Endothelial cell of umbilical vein (primary cell): Measurements from ENCODE around the gene FBXW9. TPM values are rescaled to one million over a fixed set of nuclear protein-coding genes. Genes with fewer than 3 reads are reported as not detected.

Experiments
- BruUV-seq: library from RNA; stranded (reverse); fragments of 400-500 nt; replicated peaks from 2 replicates; lab custom pipeline; 2021; lab: Mats Ljungman, UMichigan
- CTCF ChIA-PET: fragments of 300-600, 350-600 bp; sonication (Branson Sonifier 250); formaldehyde crosslinking; loops from one replicate; lab custom pipeline; 2021; ENCODE audit warnings: antibody characterized with exemption, inconsistent platforms; lab: Charles Lee
- POLR2A ChIA-PET: fragments of 300-600, 350-600 bp; sonication (Branson Sonifier 250); formaldehyde crosslinking; loops from one replicate; lab custom pipeline; 2021; ENCODE audit warnings: antibody characterized with exemption, inconsistent platforms; lab: Charles Lee
- DNase-seq: peaks from one replicate; pipeline ENCODE4 v3.0.0-alpha.2; 2011; ENCODE audit warnings: low read depth, low spot score
- FAIRE-seq: peaks from 2 replicates; lab custom pipeline; 2011; peaks lifted over from hg19 to GRCh38; lab: Jason Lieb, UNC
- H2AFZ ChIP-seq: 2 replicates; pipeline ENCODE4 v1.6.0; 2012; ENCODE audit warnings: low read depth, low read length, control low read depth, inconsistent platforms
- H3K27ac ChIP-seq: 2 replicates; pipeline ENCODE4 v1.5.1; 2011; ENCODE audit warnings: low read depth, mild to moderate bottlenecking, control low read depth, low read length, moderate library complexity; ENCODE audit not compliant: insufficient read depth
- H3K27me3 ChIP-seq, 2 experiments: 2 replicates each; pipeline versions ENCODE4 v1.6.0 to v1.6.1; 2011; ENCODE audit warnings: low read length in 2 of 2, mixed read lengths in 1 of 2; ENCODE audit not compliant: control insufficient read depth in 2 of 2, insufficient read depth in 2 of 2
- H3K36me3 ChIP-seq, 2 experiments: 2 replicates in 1 of 2; 3 replicates in 1 of 2; pipeline ENCODE4 v1.5.1; 2011; ENCODE audit warnings: low read length in 2 of 2, mild to moderate bottlenecking in 1 of 2, moderate library complexity in 1 of 2; ENCODE audit not compliant: control insufficient read depth in 2 of 2, insufficient read depth in 2 of 2; ENCODE audit errors: extremely low read depth in 1 of 2
- H3K4me1 ChIP-seq: 3 replicates; pipeline ENCODE4 v1.5.1; 2011; ENCODE audit warnings: mild to moderate bottlenecking, low read length; ENCODE audit not compliant: control insufficient read depth, insufficient read depth; ENCODE audit errors: extremely low read depth
- H3K4me2 ChIP-seq: 2 replicates; pipeline ENCODE4 v1.6.1; 2011; ENCODE audit warnings: low read length, control low read depth, mixed read lengths; ENCODE audit not compliant: insufficient read depth
- H3K4me3 ChIP-seq, 3 experiments: fragments of 200-600 bp in 1 of 3; sonication (generic), shearing (Covaris generic) in 1 of 3; replicated peaks in 1 of 3; 2 replicates each; pipeline ENCODE4 v1.5.1; 2011 to 2016; ENCODE audit warnings: control low read depth in 3 of 3, low read length in 3 of 3, mild to moderate bottlenecking in 2 of 3, inconsistent platforms in 1 of 3, low read depth in 1 of 3, moderate library complexity in 1 of 3; ENCODE audit not compliant: insufficient read depth in 1 of 3
- H3K79me2 ChIP-seq: 2 replicates; pipeline ENCODE4 v1.6.0; 2012; ENCODE audit warnings: low read length, inconsistent platforms; ENCODE audit not compliant: control insufficient read depth, insufficient read depth
- H3K9ac ChIP-seq: replicated peaks from 2 replicates; pipeline ENCODE3; 2011; ENCODE audit warnings: low read length, control low read depth; ENCODE audit not compliant: insufficient read depth; ENCODE audit errors: extremely low read depth
- H3K9me1 ChIP-seq: replicated peaks from 3 replicates; pipeline ENCODE4 v1.6.0; 2011; ENCODE audit warnings: mild to moderate bottlenecking, low read length; ENCODE audit not compliant: control insufficient read depth, insufficient read depth; ENCODE audit errors: extremely low read depth
- H3K9me3 ChIP-seq: replicated peaks from 2 replicates; pipeline ENCODE4 v1.5.1; 2012; ENCODE audit warnings: low read length, inconsistent platforms; ENCODE audit not compliant: control insufficient read depth, insufficient read depth
- H4K20me1 ChIP-seq: replicated peaks from 2 replicates; pipeline ENCODE3; 2011; ENCODE audit warnings: mild to moderate bottlenecking, low read length; ENCODE audit not compliant: control insufficient read depth, insufficient read depth; ENCODE audit errors: extremely low read depth
- EZH2 ChIP-seq: IDR thresholded peaks from 2 replicates; pipeline ENCODE4 v1.6.1; 2012; ENCODE audit warnings: borderline replicate concordance, low read depth, mild to moderate bottlenecking, moderate library complexity, low read length, inconsistent platforms; ENCODE audit not compliant: severe bottlenecking
- FOS ChIP-seq: IDR thresholded peaks from 2 replicates; pipeline ENCODE4 v1.6.1; 2011; ENCODE audit warnings: mild to moderate bottlenecking, low read length, moderate library complexity, borderline replicate concordance; ENCODE audit not compliant: insufficient read depth
- GATA2 ChIP-seq: IDR thresholded peaks from 2 replicates; pipeline ENCODE4 v1.7.0; 2011; ENCODE audit warnings: low read depth, mild to moderate bottlenecking, moderate library complexity, mixed read lengths, low read length; ENCODE audit not compliant: insufficient read length, insufficient read depth
- JUN ChIP-seq: IDR thresholded peaks from 2 replicates; pipeline ENCODE4 v1.6.1; 2011; ENCODE audit warnings: borderline replicate concordance, low read depth; ENCODE audit not compliant: insufficient read length, insufficient read depth
- MYC ChIP-seq: IDR thresholded peaks from one replicate; pipeline ENCODE4 v1.6.1; 2011; ENCODE audit warnings: mild to moderate bottlenecking, low read depth, low read length
- POLR2A ChIP-seq: IDR thresholded peaks from 2 replicates; pipeline ENCODE4 v1.6.1; 2012; ENCODE audit warnings: low read depth, mild to moderate bottlenecking, control low read depth, low read length
- POLR2AphosphoS5 ChIP-seq: IDR thresholded peaks from 2 replicates; pipeline ENCODE4 v1.6.1; 2012; ENCODE audit warnings: low read depth, mild to moderate bottlenecking, control low read depth, low read length, moderate library complexity; ENCODE audit not compliant: insufficient read depth
- dilution Hi-C: fragments of 300-500 bp; cut with MboI; formaldehyde crosslinking; loops from one replicate; pipeline ENCODE4 v1.15.0; 2019; ENCODE audit warnings: low sequenced_read_pairs; ENCODE audit not compliant: extremely low pct_ligation_motif_present
- intact Hi-C: fragments of 100-400 bp; cut with micrococcal nuclease; formaldehyde crosslinking; loops from one replicate; pipeline ENCODE4 v1.10.0; 2022
- polyA plus RNA-seq, 4 experiments: library from polyadenylated mRNA; depleted of rRNA in 3 of 4; stranded (reverse) in 3 of 4; unstranded in 1 of 4; fragments of >200 nt; gene quantifications; 2 replicates each; pipeline versions ENCODE4 v1.2.1 to v1.2.3, GENCODE V29; 2011 to 2012; ENCODE audit warnings: missing spikeins in 1 of 4
- total RNA-seq: library from RNA; stranded (reverse); gene quantifications from 2 replicates; pipeline ENCODE4 v1.2.3, GENCODE V29; 2021
- TF ChIP-seq, protein P1 (sequence below): IDR thresholded peaks from 2 replicates; pipeline ENCODE4 v1.6.1; 2011; ENCODE audit not compliant: insufficient read depth, insufficient read length
- TF ChIP-seq, protein P2 (sequence below), 2 donors: IDR thresholded peaks; 1 replicate in 1 of 2; 2 replicates in 1 of 2; pipeline ENCODE4 v1.5.1; 2011; ENCODE audit warnings: low read length in 2 of 2, mild to moderate bottlenecking in 2 of 2, moderate library complexity in 2 of 2, control low read depth in 1 of 2, inconsistent platforms in 1 of 2, low read depth in 1 of 2; ENCODE audit not compliant: insufficient read depth in 1 of 2; ENCODE audit errors: extremely low read depth in 1 of 2

The FBXW9 gene
- total and polyA plus RNA-seq, 2 donors (not counting 3 experiments of a cell fraction or from before 2014, with no cell fraction given): 12.4 to 19.3 TPM

GRCh38 chr19:12641456-12641855 is 55.0 kb downstream of the FBXW9 start:
- intact Hi-C loops: loop anchor here (2.0 kb wide), 1 partner anchor 25 kb away; the partner anchor contains the start of genes MAN2B1 and WDR83
- CTCF ChIA-PET: interaction anchor here (1.0 kb wide), 1 partner anchor 30 kb away, joined by 4 read pairs; no protein-coding TSS in a partner anchor

More at GRCh38 chr19:12641456-12641855, 55.0 kb downstream of the FBXW9 start:
- H3K9me3 ChIP-seq: no peaks in the 10 kb centered on the region
- FAIRE-seq: no peak
- no peak for TF ChIP-seq POLR2A
- TF ChIP-seq JUN: no peak
- TF ChIP-seq, protein P1, sequence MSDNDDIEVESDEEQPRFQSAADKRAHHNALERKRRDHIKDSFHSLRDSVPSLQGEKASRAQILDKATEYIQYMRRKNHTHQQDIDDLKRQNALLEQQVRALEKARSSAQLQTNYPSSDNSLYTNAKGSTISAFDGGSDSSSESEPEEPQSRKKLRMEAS: no peak
- no peak for TF ChIP-seq POLR2AphosphoS5
- TF ChIP-seq, protein P2, sequence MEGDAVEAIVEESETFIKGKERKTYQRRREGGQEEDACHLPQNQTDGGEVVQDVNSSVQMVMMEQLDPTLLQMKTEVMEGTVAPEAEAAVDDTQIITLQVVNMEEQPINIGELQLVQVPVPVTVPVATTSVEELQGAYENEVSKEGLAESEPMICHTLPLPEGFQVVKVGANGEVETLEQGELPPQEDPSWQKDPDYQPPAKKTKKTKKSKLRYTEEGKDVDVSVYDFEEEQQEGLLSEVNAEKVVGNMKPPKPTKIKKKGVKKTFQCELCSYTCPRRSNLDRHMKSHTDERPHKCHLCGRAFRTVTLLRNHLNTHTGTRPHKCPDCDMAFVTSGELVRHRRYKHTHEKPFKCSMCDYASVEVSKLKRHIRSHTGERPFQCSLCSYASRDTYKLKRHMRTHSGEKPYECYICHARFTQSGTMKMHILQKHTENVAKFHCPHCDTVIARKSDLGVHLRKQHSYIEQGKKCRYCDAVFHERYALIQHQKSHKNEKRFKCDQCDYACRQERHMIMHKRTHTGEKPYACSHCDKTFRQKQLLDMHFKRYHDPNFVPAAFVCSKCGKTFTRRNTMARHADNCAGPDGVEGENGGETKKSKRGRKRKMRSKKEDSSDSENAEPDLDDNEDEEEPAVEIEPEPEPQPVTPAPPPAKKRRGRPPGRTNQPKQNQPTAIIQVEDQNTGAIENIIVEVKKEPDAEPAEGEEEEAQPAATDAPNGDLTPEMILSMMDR (IDR thresholded peaks at IDR 0.05; ENCODE audit: extremely low read depth in 1 of 2, insufficient read depth in 1 of 2, low read depth in 1 of 2, low read length in 2 of 2): no peak
- no peak for TF ChIP-seq MYC
- TF ChIP-seq GATA2: no peak
- TF ChIP-seq EZH2: no peak
- TF ChIP-seq FOS: no peak
- H3K36me3 ChIP-seq: no peaks in the 10 kb centered on the region
- no TSS peak for BruUV-seq
- H3K27ac ChIP-seq: no peak overlapping the region
- no peaks in the 10 kb centered on the region for H3K79me2 ChIP-seq
- H3K27me3 ChIP-seq: no peaks in the 10 kb centered on the region
- H3K4me3 ChIP-seq: no peak overlapping the region
- POLR2A ChIA-PET: no interaction called here
- dilution Hi-C loops: no loop called here
- no peak overlapping the region for H3K4me2 ChIP-seq
- no peak overlapping the region for H2AFZ ChIP-seq
- no peak overlapping the region for H3K9ac ChIP-seq
- no peaks in the 10 kb centered on the region for H3K4me1 ChIP-seq
- H4K20me1 ChIP-seq: no peaks in the 10 kb centered on the region
- DNase-seq: no peak
- H3K9me1 ChIP-seq: no peaks in the 10 kb centered on the region
